NT2/D1 (cell line): ENCODE data around the gene PRAC1.
A peak's percentile ranks its signal among the peaks of the same experiment; 100 is the strongest.

Experiments
- SUZ12 ChIP-seq: IDR thresholded peaks from 2 replicates; pipeline ENCODE4 v1.6.1; 2011; ENCODE audit not compliant: insufficient read length, insufficient read depth; ENCODE audit errors: extremely low read depth
- YY1 ChIP-seq: IDR thresholded peaks from 2 replicates; pipeline ENCODE4 v1.6.1; 2011; ENCODE audit not compliant: insufficient read length, insufficient read depth
- ZNF274 ChIP-seq: IDR thresholded peaks from 2 replicates; pipeline ENCODE4 v1.6.1; 2011; ENCODE audit warnings: mild to moderate bottlenecking, low read depth, low read length

GRCh38 chr17:48746916-48747444, 24.7 kb upstream of the PRAC1 start:
- TF ChIP-seq ZNF274 (no peak), SUZ12 (peak; percentile 37), YY1 (no peak)
